OCI-LY7 (cell line): ENCODE data around the gene TEX101. TPM values are rescaled to one million over a fixed set of nuclear protein-coding genes. Genes with fewer than 3 reads are reported as not detected.

ENCODE experiments used
- BruUV-seq: library from RNA; stranded (reverse); fragments of 400-500 nt; replicated peaks from 2 replicates; lab custom pipeline; 2021; lab: Mats Ljungman, UMichigan
- CTCF ChIA-PET: fragments of 300-600 bp; sonication (Branson Sonifier 250); formaldehyde crosslinking; loops from one replicate; lab custom pipeline; 2022; ENCODE audit warnings: antibody characterized with exemption; ENCODE audit not compliant: unreplicated experiment; lab: Charles Lee
- POLR2A ChIA-PET: fragments of 300-600 bp; sonication (Branson Sonifier 250); formaldehyde crosslinking; loops from one replicate; lab custom pipeline; 2022; ENCODE audit warnings: antibody characterized with exemption; lab: Charles Lee
- DNase-seq: peaks from one replicate; pipeline ENCODE4 v3.0.0-alpha.2; 2015; ENCODE audit warnings: low spot score
- H2AFZ ChIP-seq: fragments of 200-600 bp; sonication (generic), shearing (Covaris generic); 2 replicates; pipeline ENCODE4 v1.6.1; 2014; ENCODE audit warnings: mild to moderate bottlenecking, antibody characterized with exemption, low read length, moderate library complexity
- H3K27ac ChIP-seq: fragments of 200-600 bp; sonication (generic); 2 replicates; pipeline ENCODE4 v1.5.1; 2014; ENCODE audit warnings: mixed run types, low read depth, mild to moderate bottlenecking, moderate library complexity, low read length, inconsistent platforms; ENCODE audit not compliant: poor library complexity, severe bottlenecking
- H3K36me3 ChIP-seq: fragments of 200-600 bp; sonication (generic); 2 replicates; pipeline ENCODE4 v1.6.1; 2014; ENCODE audit warnings: mild to moderate bottlenecking, antibody characterized with exemption, low read length, moderate library complexity, mixed read lengths; ENCODE audit not compliant: insufficient read depth
- H3K4me1 ChIP-seq: fragments of 200-600 bp; sonication (generic); 2 replicates; pipeline ENCODE4 v1.5.1; 2014; ENCODE audit warnings: mild to moderate bottlenecking, low read length; ENCODE audit not compliant: insufficient read depth, poor library complexity, severe bottlenecking
- H3K4me2 ChIP-seq: fragments of 200-600 bp; sonication (generic); 2 replicates; pipeline ENCODE4 v1.6.1; 2014; ENCODE audit warnings: mild to moderate bottlenecking, low read length
- H3K4me3 ChIP-seq: fragments of 200-600 bp; sonication (generic); 2 replicates; pipeline ENCODE4 v1.5.1; 2014; ENCODE audit warnings: mild to moderate bottlenecking, low read depth, low read length; ENCODE audit not compliant: poor library complexity, severe bottlenecking
- H3K79me2 ChIP-seq: fragments of 200-600 bp; sonication (generic); 2 replicates; pipeline ENCODE4 v1.6.1; 2016; ENCODE audit warnings: low read depth, mild to moderate bottlenecking, low read length, moderate library complexity, mixed read lengths; ENCODE audit not compliant: insufficient read depth
- H3K9me2 ChIP-seq: fragments of 200-600 bp; sonication (generic); 2 replicates; pipeline ENCODE4 v1.6.1; 2016; ENCODE audit warnings: mild to moderate bottlenecking, low read length, mixed read lengths; ENCODE audit not compliant: insufficient read depth
- H3K9me3 ChIP-seq: fragments of 200-600 bp; sonication (generic); 2 replicates; pipeline ENCODE4 v1.6.1; 2014; ENCODE audit warnings: mild to moderate bottlenecking, mixed run types, low read length, mixed read lengths
- H4K20me1 ChIP-seq: fragments of 200-600 bp; sonication (generic); 2 replicates; pipeline ENCODE4 v1.6.1; 2014; ENCODE audit warnings: mild to moderate bottlenecking, antibody characterized with exemption, low read length, moderate library complexity, mixed read lengths; ENCODE audit not compliant: insufficient read depth
- CTCF ChIP-seq: fragments of 200-600 bp; sonication (generic); conservative IDR thresholded peaks from 2 replicates; pipeline ENCODE4 v1.5.1; 2014; ENCODE audit warnings: mild to moderate bottlenecking, antibody characterized with exemption, low read length, moderate library complexity, mixed read lengths
- EZH2phosphoT487 ChIP-seq: fragments of 200-600 bp; sonication (generic); IDR thresholded peaks from 2 replicates; pipeline ENCODE4 v1.6.1; 2018; ENCODE audit warnings: low read depth, borderline replicate concordance, mild to moderate bottlenecking, mixed run types, antibody characterized with exemption, low read length, moderate library complexity, mixed read lengths
- intact Hi-C: fragments of 100-400 bp; cut with micrococcal nuclease; formaldehyde crosslinking; loops from one replicate; pipeline ENCODE4 v1.10.0; 2022; ENCODE audit not compliant: unreplicated experiment
- total RNA-seq, 2 experiments: library from RNA; depleted of rRNA in 1 of 2; stranded (reverse); fragments of >200 nt in 1 of 2; shearing (Covaris generic) in 1 of 2; gene quantifications; 2 replicates each; pipeline ENCODE4 v1.2.3, GENCODE V29; 2014 to 2022

The TEX101 gene
- total RNA-seq, 2 experiments from 2014 or later = not detected

- Histone ChIP-seq H4K20me1 (no peaks in the 10 kb centered on the region), H3K4me1 (no peaks in the 10 kb centered on the region), H3K4me3 (no peak overlapping the region), H3K4me2 (no peak overlapping the region), H3K27ac (no peak overlapping the region), H3K36me3 (no peaks in the 10 kb centered on the region), H3K9me2 (no peaks in the 10 kb centered on the region), H3K79me2 (no peaks in the 10 kb centered on the region), H3K9me3 (no peaks in the 10 kb centered on the region), H2AFZ (no peak overlapping the region)
- CTCF ChIA-PET = no interaction called here
- TF ChIP-seq CTCF (no peak), EZH2phosphoT487 (no peak)
- POLR2A ChIA-PET = no interaction called here
- BruUV-seq = no TSS peak
- no peak for DNase-seq
- intact Hi-C loops = no loop called here
Observed at GRCh38 chr19:43409415-43409814, 5.3 kb upstream of the TEX101 start.

GRCh38 chr19:43412441-43412840 lies 2.2 kb upstream of the TEX101 start:
- Histone ChIP-seq H4K20me1 (no peaks in the 10 kb centered on the region), H3K4me3 (no peak overlapping the region), H2AFZ (no peak overlapping the region), H3K4me2 (no peak overlapping the region), H3K27ac (no peak overlapping the region), H3K36me3 (no peaks in the 10 kb centered on the region), H3K9me2 (no peaks in the 10 kb centered on the region), H3K9me3 (no peaks in the 10 kb centered on the region), H3K79me2 (no peaks in the 10 kb centered on the region), H3K4me1 (no peaks in the 10 kb centered on the region)
- ChIA-PET CTCF (no interaction called here), POLR2A (no interaction called here)
- no TSS peak for BruUV-seq
- TF ChIP-seq CTCF = no peak
- no peak for TF ChIP-seq EZH2phosphoT487
- intact Hi-C loops = no loop called here
- DNase-seq = no peak

GRCh38 chr19:43416951-43417623 lies 2.4 kb downstream of the TEX101 start:
- Histone ChIP-seq H3K4me1 (no peaks in the 10 kb centered on the region), H3K27ac (no peak overlapping the region), H3K36me3 (no peaks in the 10 kb centered on the region), H2AFZ (no peak overlapping the region), H4K20me1 (no peaks in the 10 kb centered on the region), H3K4me2 (no peak overlapping the region), H3K79me2 (no peaks in the 10 kb centered on the region), H3K9me3 (no peaks in the 10 kb centered on the region), H3K4me3 (no peak overlapping the region), H3K9me2 (no peaks in the 10 kb centered on the region)
- CTCF ChIA-PET = no interaction called here
- no peak for TF ChIP-seq EZH2phosphoT487
- TF ChIP-seq CTCF = no peak
- no TSS peak for BruUV-seq
- POLR2A ChIA-PET = no interaction called here
- intact Hi-C loops = no loop called here
- DNase-seq = no peak
